HepG2 (cell line): Measurements from ENCODE around the gene SAMD10. TPM values are rescaled to one million over a fixed set of nuclear protein-coding genes. Genes with fewer than 3 reads are reported as not detected.

Experiments
- ATF4 ChIP-seq, 2 experiments: fragments of 450-650 bp in 1 of 2; sonication (generic) in 1 of 2; formaldehyde crosslinking; IDR thresholded peaks; 2 replicates each; pipeline versions ENCODE4 v1.5.0 to v1.8.0; 2020 to 2022; ENCODE audit warnings: mild to moderate bottlenecking in 1 of 2, missing genetic modification reagents in 1 of 2
- ATF6 ChIP-seq: sonication (generic); formaldehyde crosslinking; conservative IDR thresholded peaks from 2 replicates; pipeline ENCODE4 v1.4.0; 2020; ENCODE audit warnings: missing genetic modification reagents
- BORCS8-MEF2B ChIP-seq: sonication (generic); formaldehyde crosslinking; IDR thresholded peaks from 2 replicates; pipeline ENCODE4 v1.8.0; 2022; ENCODE audit warnings: mild to moderate bottlenecking, missing genetic modification reagents
- EHMT2 ChIP-seq: fragments of 200-600 bp; sonication (generic); IDR thresholded peaks from 2 replicates; pipeline ENCODE4 v1.7.0; 2017; ENCODE audit warnings: antibody characterized with exemption, low read depth, low read length, borderline replicate concordance
- HDAC1 ChIP-seq: sonication (generic); formaldehyde crosslinking; IDR thresholded peaks from 2 replicates; pipeline ENCODE4 v1.5.1; 2020; ENCODE audit warnings: mild to moderate bottlenecking, missing genetic modification reagents
- HOXA7 ChIP-seq: sonication (generic); formaldehyde crosslinking; IDR thresholded peaks from 2 replicates; pipeline ENCODE4 v1.8.1; 2022; ENCODE audit warnings: mild to moderate bottlenecking, missing genetic modification reagents, moderate library complexity
- MAFK ChIP-seq, 2 experiments: IDR thresholded peaks in 1 of 2; conservative IDR thresholded peaks in 1 of 2; 2 replicates each; pipeline ENCODE4 v1.6.1; 2011; ENCODE audit warnings: improper control_type of control experiment in 2 of 2, low read length in 2 of 2
- MED13 ChIP-seq: sonication (generic); formaldehyde crosslinking; IDR thresholded peaks from 2 replicates; pipeline ENCODE4 v1.5.0; 2020; ENCODE audit warnings: missing genetic modification reagents
- MYNN ChIP-seq: sonication (generic); formaldehyde crosslinking; IDR thresholded peaks from 2 replicates; pipeline ENCODE4 v1.4.0; 2020; ENCODE audit warnings: mild to moderate bottlenecking, low read depth, missing genetic modification reagents
- NFE2L1 ChIP-seq: sonication (generic); formaldehyde crosslinking; IDR thresholded peaks from 2 replicates; pipeline ENCODE4 v1.4.0; 2020; ENCODE audit warnings: missing genetic modification reagents, mild to moderate bottlenecking, borderline replicate concordance
- NR2C2 ChIP-seq: sonication (generic); formaldehyde crosslinking; IDR thresholded peaks from 2 replicates; pipeline ENCODE4 v1.4.0; 2020; ENCODE audit warnings: missing genetic modification reagents, mild to moderate bottlenecking, moderate library complexity, borderline replicate concordance
- PAX8 ChIP-seq: sonication (generic); formaldehyde crosslinking; IDR thresholded peaks from 2 replicates; pipeline ENCODE4 v1.8.0; 2022; ENCODE audit warnings: mild to moderate bottlenecking, missing genetic modification reagents, borderline replicate concordance
- PCBP1 ChIP-seq: fragments of 200-400 bp; formaldehyde crosslinking; IDR thresholded peaks from 2 replicates; pipeline ENCODE4 v1.6.1; 2017; ENCODE audit warnings: mild to moderate bottlenecking, low read depth, low read length, borderline replicate concordance
- RELA ChIP-seq: sonication (generic); formaldehyde crosslinking; IDR thresholded peaks from 2 replicates; pipeline ENCODE4 v1.4.0; 2020; ENCODE audit warnings: missing genetic modification reagents
- SALL2 ChIP-seq: sonication (generic); formaldehyde crosslinking; IDR thresholded peaks from 2 replicates; pipeline ENCODE4 v1.8.1; 2023; ENCODE audit warnings: mild to moderate bottlenecking, missing genetic modification reagents, inconsistent platforms
- SMARCE1 ChIP-seq: fragments of 450-650 bp; IDR thresholded peaks from 2 replicates; pipeline ENCODE4 v1.6.1; 2017; ENCODE audit warnings: borderline replicate concordance
- SRSF4 ChIP-seq: fragments of 200-400 bp; formaldehyde crosslinking; IDR thresholded peaks from one replicate; pipeline ENCODE4 v1.6.1; 2018; ENCODE audit warnings: mild to moderate bottlenecking, low read depth, low read length, moderate library complexity; ENCODE audit not compliant: poor library complexity, severe bottlenecking
- SUZ12 ChIP-seq: fragments of 150-350 bp; IDR thresholded peaks from 2 replicates; pipeline ENCODE4 v1.6.1; 2014; ENCODE audit warnings: low read depth, low read length
- ZBTB26 ChIP-seq: IDR thresholded peaks from 2 replicates; pipeline ENCODE4 v1.6.1; 2016; ENCODE audit warnings: missing compliant biosample characterization, missing genetic modification reagents, borderline replicate concordance
- ZNF512 ChIP-seq: sonication (generic); formaldehyde crosslinking; IDR thresholded peaks from 2 replicates; pipeline ENCODE4 v1.4.0; 2020; ENCODE audit warnings: mild to moderate bottlenecking, missing genetic modification reagents
- ZNF629 ChIP-seq: sonication (generic); formaldehyde crosslinking; conservative IDR thresholded peaks from 2 replicates; pipeline ENCODE4 v1.5.0; 2020; ENCODE audit warnings: missing genetic modification reagents
- ZSCAN9 ChIP-seq: IDR thresholded peaks from 2 replicates; pipeline ENCODE4 v1.6.1; 2016; ENCODE audit warnings: borderline replicate concordance
- polyA plus RNA-seq, 8 experiments: library from polyadenylated mRNA; depleted of rRNA in 3 of 8; stranded (reverse) in 7 of 8; unstranded in 1 of 8; fragments of >200 nt; fragmentation: Illumina TruSeq in 4 of 8; extraction: Trizol in 4 of 8; gene quantifications; 2 replicates each; pipeline versions ENCODE4 v1.2.1 to v1.2.3, GENCODE V29; 2011 to 2016; ENCODE audit warnings: low read depth in 4 of 8, missing spikeins in 1 of 8, mixed read lengths in 1 of 8; ENCODE audit not compliant: insufficient read depth in 1 of 8
- total RNA-seq, 5 experiments: library from RNA; depleted of rRNA; stranded (reverse); fragments of >200 nt; fragmentation: Illumina TruSeq; extraction: Trizol; gene quantifications; 2 replicates each; pipeline ENCODE4 v1.2.3, GENCODE V29; 2016; ENCODE audit warnings: low read depth in 1 of 5
- TF ChIP-seq, protein P1 (sequence below): sonication (generic); formaldehyde crosslinking; IDR thresholded peaks from 2 replicates; pipeline ENCODE4 v1.4.0; 2020; ENCODE audit warnings: mild to moderate bottlenecking, missing genetic modification reagents

Gene SAMD10
- total and polyA plus RNA-seq, 2 of the 13 experiments (the other 11 are each of a cell fraction or from before 2014, with no cell fraction given): 6.1 to 11.0 TPM

DNA sequence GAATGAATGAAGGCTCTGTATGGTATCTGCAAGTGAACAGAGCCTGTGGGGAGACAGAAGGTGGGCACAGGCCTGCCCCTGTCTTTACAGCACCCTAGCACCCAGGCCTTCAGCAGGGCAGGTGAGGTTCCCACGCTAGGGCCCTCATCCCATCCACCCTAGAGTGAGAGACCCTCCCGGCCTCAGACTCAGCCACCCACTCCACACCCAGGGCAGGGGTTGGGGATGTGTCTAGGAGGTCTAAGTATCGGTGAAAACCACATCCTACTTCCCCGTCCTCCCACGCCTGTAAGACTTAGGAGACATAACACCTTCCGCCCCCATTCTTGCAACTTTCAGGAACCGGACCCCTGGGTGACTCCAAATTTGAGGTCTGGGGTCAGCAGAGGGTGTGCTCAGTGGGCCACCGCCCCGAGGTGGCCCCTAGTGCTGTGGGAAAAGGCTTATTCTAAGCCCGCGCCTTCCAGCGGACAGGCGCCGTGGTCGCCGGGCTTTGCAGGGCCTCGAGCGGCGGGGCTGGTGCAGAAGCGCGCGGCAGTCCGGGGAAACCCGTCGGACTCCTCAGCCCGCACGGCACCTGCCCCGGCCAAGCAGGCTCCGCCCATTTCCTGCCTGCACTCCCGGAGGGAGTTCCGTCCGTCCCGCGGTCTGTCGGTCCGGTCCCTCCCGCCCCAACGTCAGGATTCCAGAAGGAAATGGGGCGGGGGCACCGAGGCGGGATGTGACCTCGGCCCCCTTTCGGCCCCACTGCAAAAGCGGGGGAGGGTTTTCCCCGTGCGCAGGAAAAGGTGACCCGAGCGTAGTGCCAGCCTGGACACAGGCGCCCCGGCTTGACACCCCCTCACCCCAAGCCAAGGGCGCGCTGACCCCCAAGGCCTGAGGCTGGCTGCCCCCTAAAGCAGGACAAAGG lies 868 bp downstream of the SAMD10 start (continued):
- TF ChIP-seq ZNF512 (CRISPR knock-in tag) (peak; percentile 32; the same call in 1 of the 2 replicates), PCBP1 (peak; percentile 90; the same call in 1 of the 2 replicates), BORCS8-MEF2B (CRISPR knock-in tag) (peak; percentile 58; the same call in 1 of the 2 replicates), SALL2 (CRISPR knock-in tag) (peak; percentile 45; the same call in 1 of the 2 replicates), NR2C2 (CRISPR knock-in tag) (peak; percentile 88), ZBTB26 (CRISPR knock-in tag) (peak; percentile 85), MED13 (CRISPR knock-in tag) (peak; percentile 89), EHMT2 (no peak), MAFK (conservative IDR thresholded peaks at IDR 0.05 in 1 of 2, IDR thresholded peaks at IDR 0.05 in 1 of 2; ENCODE audit: low read length in 2 of 2) (no peak), NFE2L1 (CRISPR knock-in tag) (0 out of 2 replicates have a peak, but pooled peaks have one; percentile 45), PAX8 (CRISPR knock-in tag) (no peak), ZSCAN9 (CRISPR knock-in tag) (peak; percentile 85), MYNN (CRISPR knock-in tag) (peak; percentile 67), SRSF4 (no peak), HOXA7 (CRISPR knock-in tag) (no peak), SUZ12 (no peak), RELA (CRISPR knock-in tag) (no peak; the same call in none of the 2 replicates), ATF4 (CRISPR knock-in tag; IDR thresholded peaks at IDR 0.05) (no peak), ZNF629 (peak; percentile 67), HDAC1 (peak; percentile 97), ATF6 (no peak), SMARCE1 (no peak)
- TF ChIP-seq, protein P1, sequence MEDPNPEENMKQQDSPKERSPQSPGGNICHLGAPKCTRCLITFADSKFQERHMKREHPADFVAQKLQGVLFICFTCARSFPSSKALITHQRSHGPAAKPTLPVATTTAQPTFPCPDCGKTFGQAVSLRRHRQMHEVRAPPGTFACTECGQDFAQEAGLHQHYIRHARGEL (CRISPR knock-in tag): no peak
